Gastroesophageal sphincter (tissue), 3 donors: ENCODE results near the gene KRT35.

Experiments used
- EP300 ChIP-seq: sonication (generic); formaldehyde crosslinking; IDR thresholded peaks from one replicate; pipeline ENCODE4 v1.6.1; 2017; ENCODE audit warnings: antibody characterized with exemption, mild to moderate bottlenecking
- POLR2A ChIP-seq, 2 donors: fragments of 450-650 bp; IDR thresholded peaks; one replicate each; pipeline ENCODE4 v1.6.1; 2017; ENCODE audit warnings: antibody characterized with exemption in 2 of 2, mild to moderate bottlenecking in 2 of 2, moderate library complexity in 1 of 2
- POLR2AphosphoS5 ChIP-seq: sonication (generic); formaldehyde crosslinking; IDR thresholded peaks from one replicate; pipeline ENCODE4 v1.6.1; 2017; ENCODE audit warnings: antibody characterized with exemption
- TF ChIP-seq, protein P1 (sequence below), 4 experiments: fragments of 200-600 bp in 2 of 4; fragments of 450-650 bp in 2 of 4; sonication (generic) in 1 of 4; IDR thresholded peaks; one replicate each; pipeline ENCODE4 v1.5.1; 2017 to 2019; ENCODE audit warnings: antibody characterized with exemption in 4 of 4, mild to moderate bottlenecking in 2 of 4, moderate library complexity in 2 of 4

DNA sequence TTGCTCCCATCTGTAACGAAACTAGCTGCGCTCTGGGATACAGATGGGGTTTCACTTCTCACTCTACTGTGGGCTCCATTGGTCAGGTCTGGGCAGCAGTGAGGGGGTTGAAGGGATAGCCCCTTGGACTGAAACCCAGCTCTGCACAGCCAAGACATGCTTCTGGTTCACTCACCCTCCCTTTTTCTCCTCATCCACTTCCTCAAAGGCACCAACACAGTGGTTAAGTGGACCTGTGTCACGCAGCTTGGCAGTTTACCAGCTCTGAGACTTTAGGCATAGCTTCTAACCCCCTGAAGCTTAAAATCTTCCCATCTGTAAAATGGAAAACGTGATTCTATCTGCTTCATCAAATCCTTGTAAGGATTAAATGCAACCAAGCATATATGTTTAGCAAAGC lies 28.7 kb downstream of the KRT35 start:
- TF ChIP-seq, protein P1, sequence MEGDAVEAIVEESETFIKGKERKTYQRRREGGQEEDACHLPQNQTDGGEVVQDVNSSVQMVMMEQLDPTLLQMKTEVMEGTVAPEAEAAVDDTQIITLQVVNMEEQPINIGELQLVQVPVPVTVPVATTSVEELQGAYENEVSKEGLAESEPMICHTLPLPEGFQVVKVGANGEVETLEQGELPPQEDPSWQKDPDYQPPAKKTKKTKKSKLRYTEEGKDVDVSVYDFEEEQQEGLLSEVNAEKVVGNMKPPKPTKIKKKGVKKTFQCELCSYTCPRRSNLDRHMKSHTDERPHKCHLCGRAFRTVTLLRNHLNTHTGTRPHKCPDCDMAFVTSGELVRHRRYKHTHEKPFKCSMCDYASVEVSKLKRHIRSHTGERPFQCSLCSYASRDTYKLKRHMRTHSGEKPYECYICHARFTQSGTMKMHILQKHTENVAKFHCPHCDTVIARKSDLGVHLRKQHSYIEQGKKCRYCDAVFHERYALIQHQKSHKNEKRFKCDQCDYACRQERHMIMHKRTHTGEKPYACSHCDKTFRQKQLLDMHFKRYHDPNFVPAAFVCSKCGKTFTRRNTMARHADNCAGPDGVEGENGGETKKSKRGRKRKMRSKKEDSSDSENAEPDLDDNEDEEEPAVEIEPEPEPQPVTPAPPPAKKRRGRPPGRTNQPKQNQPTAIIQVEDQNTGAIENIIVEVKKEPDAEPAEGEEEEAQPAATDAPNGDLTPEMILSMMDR (IDR thresholded peaks at IDR 0.05) = no peak
- TF ChIP-seq POLR2A (IDR thresholded peaks at IDR 0.05) (no peak), POLR2AphosphoS5 (no peak), EP300 (no peak)
